IMR-90 (cell line): Measurements from ENCODE around the gene LAMA5. TPM values are rescaled to one million over a fixed set of nuclear protein-coding genes. Genes with fewer than 3 reads are reported as not detected.

ENCODE experiments used
- ATAC-seq: fragments of 200-7000 bp; cut with Tn5 transposase; 2 replicates; pipeline ENCODE4 v1.9.1; 2020; ENCODE audit warnings: low read depth, mild to moderate bottlenecking, moderate library complexity
- BruUV-seq: library from RNA; stranded (reverse); fragments of 400-500 nt; replicated peaks from 2 replicates; lab custom pipeline; 2021; lab: Mats Ljungman, UMichigan
- CTCF ChIA-PET: fragments of 300-600 bp; formaldehyde crosslinking; extraction: SDS; loops from one replicate; lab custom pipeline; 2021; ENCODE audit warnings: antibody characterized with exemption; lab: Yijun Ruan, JAX
- POLR2A ChIA-PET: fragments of 300-600 bp; sonication (Branson Sonifier 250); formaldehyde crosslinking; loops from one replicate; lab custom pipeline; 2022; ENCODE audit warnings: antibody characterized with exemption; ENCODE audit not compliant: unreplicated experiment; lab: Charles Lee
- DNase-seq: peaks from one replicate; pipeline ENCODE4 v3.0.0; 2013
- H2AFZ ChIP-seq: replicated peaks from 2 replicates; pipeline ENCODE3; 2013; ENCODE audit warnings: low read length, mild to moderate bottlenecking; ENCODE audit not compliant: poor library complexity
- H2AK5ac ChIP-seq: 2 replicates; pipeline ENCODE4 v1.6.1; 2013; ENCODE audit warnings: low read depth, low read length, inconsistent platforms
- H2AK9ac ChIP-seq: replicated peaks from 2 replicates; pipeline ENCODE3; 2013; ENCODE audit warnings: mild to moderate bottlenecking, low read depth, low read length, moderate library complexity; ENCODE audit not compliant: poor library complexity
- H2BK120ac ChIP-seq: 2 replicates; pipeline ENCODE4 v1.6.1; 2013; ENCODE audit warnings: low read depth, low read length, inconsistent platforms
- H2BK15ac ChIP-seq: 3 replicates; pipeline ENCODE4 v1.6.1; 2013; ENCODE audit warnings: low read depth, low read length, inconsistent platforms
- H2BK20ac ChIP-seq: 2 replicates; pipeline ENCODE4 v1.6.1; 2013; ENCODE audit warnings: low read depth, mild to moderate bottlenecking, inconsistent platforms, low read length, moderate library complexity
- H2BK5ac ChIP-seq: 2 replicates; pipeline ENCODE4 v1.6.1; 2013; ENCODE audit warnings: mild to moderate bottlenecking, low read depth, low read length, inconsistent platforms; ENCODE audit not compliant: poor library complexity, severe bottlenecking
- H3K14ac ChIP-seq: replicated peaks from 2 replicates; pipeline ENCODE4 v1.6.1; 2013; ENCODE audit warnings: low read depth, low read length, inconsistent platforms
- H3K18ac ChIP-seq: 2 replicates; pipeline ENCODE4 v1.6.1; 2013; ENCODE audit warnings: low read depth, low read length, control low read depth
- H3K23ac ChIP-seq: 2 replicates; pipeline ENCODE4 v1.6.1; 2013; ENCODE audit warnings: low read depth, low read length, inconsistent platforms
- H3K27ac ChIP-seq: 2 replicates; pipeline ENCODE4 v1.5.1; 2013; ENCODE audit warnings: mild to moderate bottlenecking, control low read depth, low read length; ENCODE audit not compliant: insufficient read depth
- H3K27me3 ChIP-seq: 2 replicates; pipeline ENCODE4 v1.6.1; 2013; ENCODE audit warnings: low read length; ENCODE audit not compliant: control insufficient read depth, insufficient read depth
- H3K36me3 ChIP-seq: 2 replicates; pipeline ENCODE4 v1.6.1; 2013; ENCODE audit warnings: low read length, mixed read lengths; ENCODE audit not compliant: control insufficient read depth, insufficient read depth
- H3K4ac ChIP-seq: 2 replicates; pipeline ENCODE4 v1.6.1; 2013; ENCODE audit warnings: low read depth, low read length, inconsistent platforms
- H3K4me1 ChIP-seq: 2 replicates; pipeline ENCODE4 v1.6.1; 2013; ENCODE audit warnings: low read length, mixed read lengths; ENCODE audit not compliant: control insufficient read depth, insufficient read depth
- H3K4me2 ChIP-seq: 2 replicates; pipeline ENCODE4 v1.6.1; 2013; ENCODE audit warnings: low read depth, mild to moderate bottlenecking, control low read depth, low read length, moderate library complexity
- H3K4me3 ChIP-seq: 2 replicates; pipeline ENCODE4 v1.5.1; 2013; ENCODE audit warnings: low read depth, mild to moderate bottlenecking, control low read depth, low read length, moderate library complexity; ENCODE audit not compliant: insufficient read depth
- H3K56ac ChIP-seq: 2 replicates; pipeline ENCODE4 v1.6.1; 2013; ENCODE audit warnings: low read length, inconsistent platforms; ENCODE audit not compliant: insufficient read depth; ENCODE audit errors: extremely low read depth
- H3K79me1 ChIP-seq, 2 experiments: 2 replicates each; pipeline ENCODE4 v1.6.1; 2013; ENCODE audit warnings: low read length in 2 of 2, inconsistent platforms in 1 of 2, low read depth in 1 of 2
- H3K9ac ChIP-seq: 2 replicates; pipeline ENCODE4 v1.6.1; 2013; ENCODE audit warnings: low read depth, low read length, control low read depth
- H3K9me1 ChIP-seq: 2 replicates; pipeline ENCODE4 v1.6.1; 2013; ENCODE audit warnings: low read length, inconsistent platforms; ENCODE audit not compliant: insufficient read depth
- H3K9me3 ChIP-seq: 2 replicates; pipeline ENCODE4 v1.6.1; 2013; ENCODE audit warnings: low read length; ENCODE audit not compliant: control insufficient read depth, insufficient read depth
- H4K20me1 ChIP-seq: 2 replicates; pipeline ENCODE4 v1.6.1; 2013; ENCODE audit warnings: low read length, inconsistent platforms; ENCODE audit not compliant: insufficient read depth
- H4K5ac ChIP-seq: 2 replicates; pipeline ENCODE4 v1.6.1; 2013; ENCODE audit warnings: mild to moderate bottlenecking, low read depth, low read length, control low read depth
- H4K8ac ChIP-seq, 2 experiments: 2 replicates each; pipeline ENCODE4 v1.6.1; 2013; ENCODE audit warnings: low read depth in 2 of 2, low read length in 2 of 2, control low read depth in 1 of 2, inconsistent platforms in 1 of 2
- H4K91ac ChIP-seq: 2 replicates; pipeline ENCODE4 v1.6.1; 2013; ENCODE audit warnings: low read depth, low read length, inconsistent platforms; ENCODE audit not compliant: insufficient read depth
- CHD1 ChIP-seq: IDR thresholded peaks from 2 replicates; pipeline ENCODE4 v1.6.1; 2012; ENCODE audit warnings: low read depth, low read length, improper control_type of control experiment
- ELK1 ChIP-seq: fragments of 150-350 bp; IDR thresholded peaks from 2 replicates; pipeline ENCODE4 v1.6.1; 2016; ENCODE audit warnings: low read depth, mild to moderate bottlenecking, low read length, moderate library complexity, borderline replicate concordance
- MAFK ChIP-seq: IDR thresholded peaks from 2 replicates; pipeline ENCODE4 v1.6.1; 2012; ENCODE audit warnings: low read depth, low read length, improper control_type of control experiment
- MAZ ChIP-seq: IDR thresholded peaks from 2 replicates; pipeline ENCODE4 v1.6.1; 2012; ENCODE audit warnings: low read depth, mild to moderate bottlenecking, low read length, improper control_type of control experiment, moderate library complexity, borderline replicate concordance
- MXI1 ChIP-seq: IDR thresholded peaks from 2 replicates; pipeline ENCODE4 v1.6.1; 2012; ENCODE audit warnings: low read depth, mild to moderate bottlenecking, low read length, moderate library complexity, borderline replicate concordance
- NFE2L2 ChIP-seq: fragments of 150-350 bp; IDR thresholded peaks from 2 replicates; pipeline ENCODE4 v1.6.1; 2016; ENCODE audit warnings: low read depth, mild to moderate bottlenecking, low read length
- POLR2A ChIP-seq: IDR thresholded peaks from 2 replicates; pipeline ENCODE4 v1.6.1; 2012; ENCODE audit warnings: mild to moderate bottlenecking, low read depth, low read length
- SMC3 ChIP-seq: fragments of 150-350 bp; IDR thresholded peaks from 2 replicates; pipeline ENCODE4 v1.6.1; 2016; ENCODE audit warnings: low read depth, mild to moderate bottlenecking, antibody characterized with exemption, low read length, moderate library complexity
- WGBS, 2 experiments: methylation state at CpG; one replicate each; pipeline versions ENCODE4 v1.1.5 to v1.1.7; 2013; ENCODE audit warnings: missing lambda C conversion rate in 2 of 2; ENCODE audit not compliant: insufficient read length in 1 of 2; ENCODE audit errors: extremely low coverage in 2 of 2; 5-methylcytosine and 5-hydroxymethylcytosine counted together
- dilution Hi-C: fragments of 300-500 bp; cut with HindIII; formaldehyde crosslinking; loops from one replicate; pipeline ENCODE4 v1.14.3; 2018; ENCODE audit warnings: low sequenced_read_pairs; ENCODE audit not compliant: unreplicated experiment
- in situ Hi-C: fragments of 300-500 bp; cut with MboI; formaldehyde crosslinking; loops from 3 replicates; pipeline ENCODE4 v1.14.3; 2019; ENCODE audit warnings: low sequenced_read_pairs, inconsistent platforms, mixed read lengths
- intact Hi-C: fragments of 100-400 bp; cut with micrococcal nuclease; formaldehyde crosslinking; loops from 2 replicates; pipeline ENCODE4 v1.10.0; 2022
- polyA plus RNA-seq, 3 experiments: library from polyadenylated mRNA; depleted of rRNA; stranded (reverse); fragments of >200 nt; gene quantifications; 2 replicates each; pipeline ENCODE4 v1.2.3, GENCODE V29; 2012; ENCODE audit warnings: low replicate concordance in 1 of 3
- total RNA-seq: library from RNA; depleted of rRNA; stranded (reverse); fragments of >200 nt; gene quantifications from 2 replicates; pipeline ENCODE4 v1.2.3, GENCODE V29; 2012
- TF ChIP-seq, protein P1 (sequence below): fragments of 150-350 bp; IDR thresholded peaks from 2 replicates; pipeline ENCODE4 v1.6.1; 2017; ENCODE audit warnings: mild to moderate bottlenecking, antibody characterized with exemption, low read length, low read depth
- TF ChIP-seq, protein P2 (sequence below): conservative IDR thresholded peaks from 2 replicates; pipeline ENCODE4 v1.5.1; 2012; ENCODE audit warnings: mild to moderate bottlenecking, low read depth, low read length, improper control_type of control experiment

The LAMA5 gene
- total and polyA plus RNA-seq, 2 of the 4 experiments (the other 2 are of a cell fraction): 0.90 to 7.3 TPM

DNA sequence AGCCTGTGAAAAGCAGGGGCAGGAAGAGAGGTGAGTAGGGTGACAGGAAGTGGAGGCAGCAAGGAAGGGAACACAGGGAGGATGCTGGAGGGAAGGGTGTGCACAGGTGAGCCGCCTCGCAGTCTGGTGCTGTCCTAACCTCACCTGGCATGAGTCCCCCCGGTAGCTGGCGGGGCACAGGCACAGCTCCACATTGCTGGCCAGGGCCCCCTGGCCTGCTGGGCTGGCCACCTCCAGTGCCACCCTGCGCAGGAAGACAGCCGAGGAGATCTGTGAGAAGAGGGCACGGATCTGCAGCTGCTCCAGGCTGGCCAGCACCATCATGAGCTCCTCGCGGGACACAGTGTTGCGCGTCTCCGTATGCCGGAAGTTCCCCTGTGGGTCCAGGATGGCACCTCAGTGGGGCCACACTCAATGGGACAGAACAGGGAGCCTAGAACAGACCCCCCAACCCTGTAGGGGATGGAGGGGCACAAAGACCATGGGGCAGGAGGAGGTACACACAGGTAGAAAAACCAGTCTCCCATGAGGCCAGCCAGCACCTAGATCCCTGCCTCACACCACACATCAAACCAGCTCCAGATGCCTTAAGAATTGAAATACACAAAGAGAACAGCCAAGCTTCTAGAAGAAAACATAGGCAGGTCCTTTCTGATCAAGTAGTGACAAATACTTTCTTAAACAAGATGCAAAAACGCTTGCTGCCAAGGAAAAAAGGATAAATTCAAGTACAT, 41.8 kb downstream of the LAMA5 start:
- Histone ChIP-seq H2AK5ac (no peak overlapping the region), H3K4me1 (no peaks in the 10 kb centered on the region), H3K9me1 (no peaks in the 10 kb centered on the region), H4K20me1 (no peaks in the 10 kb centered on the region), H2BK20ac (no peak overlapping the region), H2AFZ (no peak overlapping the region), H3K36me3 (peaks cover 58% of the 10 kb centered on the region), H4K8ac (no peak overlapping the region), H3K14ac (no peak overlapping the region), H2BK120ac (no peak overlapping the region), H3K23ac (no peak overlapping the region), H2AK9ac (no peak overlapping the region), H3K56ac (no peak overlapping the region), H4K91ac (no peak overlapping the region), H3K27ac (no peak overlapping the region), H3K9me3 (no peaks in the 10 kb centered on the region), H3K4me2 (no peak overlapping the region), H3K79me1 (no peaks in the 10 kb centered on the region), H3K18ac (no peak overlapping the region), H3K4me3 (no peak overlapping the region), H2BK5ac (no peak overlapping the region), H4K5ac (no peak overlapping the region), H3K27me3 (no peaks in the 10 kb centered on the region), H2BK15ac (no peak overlapping the region), H3K9ac (no peak overlapping the region), H3K4ac (no peak overlapping the region)
- BruUV-seq: no TSS peak
- DNase-seq (no peak), ATAC-seq (no peak)
- ChIA-PET POLR2A (no interaction called here), CTCF (interaction anchor here (0.9 kb wide), 1 partner anchor 19 kb away, joined by 4 read pairs; no protein-coding TSS in a partner anchor)
- intact Hi-C loops (no loop called here), in situ Hi-C loops (no loop called here), dilution Hi-C loops (no loop called here)
- 89% methylated on average over 3 of the region's 14 CpGs; no CpG with 5 or more reads in 1 of the 2 experiments for WGBS, 2 experiments
- TF ChIP-seq NFE2L2 (no peak), MAZ (no peak), ELK1 (no peak), SMC3 (no peak), MAFK (no peak), POLR2A (no peak), MXI1 (no peak), CHD1 (no peak)
- TF ChIP-seq, protein P1, sequence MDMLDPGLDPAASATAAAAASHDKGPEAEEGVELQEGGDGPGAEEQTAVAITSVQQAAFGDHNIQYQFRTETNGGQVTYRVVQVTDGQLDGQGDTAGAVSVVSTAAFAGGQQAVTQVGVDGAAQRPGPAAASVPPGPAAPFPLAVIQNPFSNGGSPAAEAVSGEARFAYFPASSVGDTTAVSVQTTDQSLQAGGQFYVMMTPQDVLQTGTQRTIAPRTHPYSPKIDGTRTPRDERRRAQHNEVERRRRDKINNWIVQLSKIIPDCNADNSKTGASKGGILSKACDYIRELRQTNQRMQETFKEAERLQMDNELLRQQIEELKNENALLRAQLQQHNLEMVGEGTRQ: no peak
- TF ChIP-seq, protein P2, sequence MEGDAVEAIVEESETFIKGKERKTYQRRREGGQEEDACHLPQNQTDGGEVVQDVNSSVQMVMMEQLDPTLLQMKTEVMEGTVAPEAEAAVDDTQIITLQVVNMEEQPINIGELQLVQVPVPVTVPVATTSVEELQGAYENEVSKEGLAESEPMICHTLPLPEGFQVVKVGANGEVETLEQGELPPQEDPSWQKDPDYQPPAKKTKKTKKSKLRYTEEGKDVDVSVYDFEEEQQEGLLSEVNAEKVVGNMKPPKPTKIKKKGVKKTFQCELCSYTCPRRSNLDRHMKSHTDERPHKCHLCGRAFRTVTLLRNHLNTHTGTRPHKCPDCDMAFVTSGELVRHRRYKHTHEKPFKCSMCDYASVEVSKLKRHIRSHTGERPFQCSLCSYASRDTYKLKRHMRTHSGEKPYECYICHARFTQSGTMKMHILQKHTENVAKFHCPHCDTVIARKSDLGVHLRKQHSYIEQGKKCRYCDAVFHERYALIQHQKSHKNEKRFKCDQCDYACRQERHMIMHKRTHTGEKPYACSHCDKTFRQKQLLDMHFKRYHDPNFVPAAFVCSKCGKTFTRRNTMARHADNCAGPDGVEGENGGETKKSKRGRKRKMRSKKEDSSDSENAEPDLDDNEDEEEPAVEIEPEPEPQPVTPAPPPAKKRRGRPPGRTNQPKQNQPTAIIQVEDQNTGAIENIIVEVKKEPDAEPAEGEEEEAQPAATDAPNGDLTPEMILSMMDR: no peak
